Measurements from ENCODE around the gene PRRC2B.

The PRRC2B gene

GRCh38 chr9:131474711-131475110 lies 80.8 kb downstream of the PRRC2B start:
- DNase-seq, result no peak

GRCh38 chr9:131475111-131475955 lies 81.4 kb downstream of the PRRC2B start:
- no peak for DNase-seq

GRCh38 chr9:131475956-131476776 lies 82.3 kb downstream of the PRRC2B start:
- no peak for DNase-seq

- no peak for DNase-seq
Observed at GRCh38 chr9:131476777-131477345, 83.0 kb downstream of the PRRC2B start.

- no peak for DNase-seq
Observed at GRCh38 chr9:131477367-131477766, 83.5 kb downstream of the PRRC2B start.

- DNase-seq, result no peak
Observed at GRCh38 chr9:131477816-131478419, 84.0 kb downstream of the PRRC2B start.

GRCh38 chr9:131478421-131478868 lies 84.6 kb downstream of the PRRC2B start:
- DNase-seq, result peak; percentile 30

GRCh38 chr9:131478911-131479310 lies 85.0 kb downstream of the PRRC2B start:
- DNase-seq, result no peak

- no peak for DNase-seq
Observed at GRCh38 chr9:131480258-131480657, 86.4 kb downstream of the PRRC2B start.

GRCh38 chr9:131481441-131482342 lies 87.8 kb downstream of the PRRC2B start:
- DNase-seq, result no peak

GRCh38 chr9:131482343-131483006 lies 88.6 kb downstream of the PRRC2B start:
- no peak for DNase-seq

- DNase-seq, result no peak
Observed at GRCh38 chr9:131483319-131484050, 89.6 kb downstream of the PRRC2B start.

GRCh38 chr9:131484051-131484445 lies 90.2 kb downstream of the PRRC2B start:
- DNase-seq, result no peak

GRCh38 chr9:131484560-131485185 lies 90.8 kb downstream of the PRRC2B start:
- no peak for DNase-seq

GRCh38 chr9:131485206-131485605 lies 91.3 kb downstream of the PRRC2B start:
- no peak for DNase-seq

- DNase-seq, result no peak
Observed at GRCh38 chr9:131485728-131486422, 92.0 kb downstream of the PRRC2B start.

- no peak for DNase-seq
Observed at GRCh38 chr9:131487001-131487400, 93.1 kb downstream of the PRRC2B start.

GRCh38 chr9:131487621-131488031 lies 93.7 kb downstream of the PRRC2B start:
- DNase-seq, result peak; percentile 22

GRCh38 chr9:131490514-131490913 lies 96.6 kb downstream of the PRRC2B start:
- DNase-seq, result peak; percentile 13
